Type B pancreatic cell (in vitro differentiated cells): ENCODE measurements around the gene PAQR4. TPM values are rescaled to one million over a fixed set of nuclear protein-coding genes. Genes with fewer than 3 reads are reported as not detected.
"Not testable (repeated sequence)": the region's sequence is repeated elsewhere in the genome, so short reads cannot be mapped to it uniquely, and the experiment has no call there.

Experiments
- DNase-seq: peaks from one replicate; pipeline ENCODE4 v3.0.0; 2021; ENCODE audit warnings: mixed read lengths; ENCODE audit not compliant: unreplicated experiment; ENCODE audit errors: extremely low spot score
- H3K27ac Mint-ChIP-seq: 2 replicates; pipeline ENCODE4 v1.8.0; 2021; ENCODE audit warnings: mild to moderate bottlenecking, mixed read lengths
- H3K27me3 Mint-ChIP-seq: 2 replicates; pipeline ENCODE4 v1.8.0; 2021; ENCODE audit warnings: mixed read lengths
- H3K36me3 Mint-ChIP-seq: 2 replicates; pipeline ENCODE4 v1.8.0; 2021; ENCODE audit warnings: mixed read lengths
- H3K4me1 Mint-ChIP-seq: one replicate; pipeline ENCODE4 v1.8.0; 2021; ENCODE audit warnings: mixed read lengths; ENCODE audit not compliant: unreplicated experiment
- H3K4me3 Mint-ChIP-seq: 2 replicates; pipeline ENCODE4 v1.8.0; 2021; ENCODE audit warnings: mild to moderate bottlenecking, mixed read lengths
- H3K9me3 Mint-ChIP-seq: 2 replicates; pipeline ENCODE4 v1.8.0; 2021; ENCODE audit warnings: mixed read lengths
- CTCF ChIP-seq: fragments of 200-600 bp; sonication (generic); conservative IDR thresholded peaks from 2 replicates; pipeline ENCODE4 v1.5.0; 2021; ENCODE audit warnings: antibody characterized with exemption, mild to moderate bottlenecking
- total RNA-seq: library from RNA; stranded (reverse); gene quantifications from 2 replicates; pipeline ENCODE4 v1.2.1, GENCODE V29; 2021; ENCODE audit warnings: low replicate concordance

Gene PAQR4
- total RNA-seq, 1 donor from 2014 or later, result 23.8 TPM

DNA sequence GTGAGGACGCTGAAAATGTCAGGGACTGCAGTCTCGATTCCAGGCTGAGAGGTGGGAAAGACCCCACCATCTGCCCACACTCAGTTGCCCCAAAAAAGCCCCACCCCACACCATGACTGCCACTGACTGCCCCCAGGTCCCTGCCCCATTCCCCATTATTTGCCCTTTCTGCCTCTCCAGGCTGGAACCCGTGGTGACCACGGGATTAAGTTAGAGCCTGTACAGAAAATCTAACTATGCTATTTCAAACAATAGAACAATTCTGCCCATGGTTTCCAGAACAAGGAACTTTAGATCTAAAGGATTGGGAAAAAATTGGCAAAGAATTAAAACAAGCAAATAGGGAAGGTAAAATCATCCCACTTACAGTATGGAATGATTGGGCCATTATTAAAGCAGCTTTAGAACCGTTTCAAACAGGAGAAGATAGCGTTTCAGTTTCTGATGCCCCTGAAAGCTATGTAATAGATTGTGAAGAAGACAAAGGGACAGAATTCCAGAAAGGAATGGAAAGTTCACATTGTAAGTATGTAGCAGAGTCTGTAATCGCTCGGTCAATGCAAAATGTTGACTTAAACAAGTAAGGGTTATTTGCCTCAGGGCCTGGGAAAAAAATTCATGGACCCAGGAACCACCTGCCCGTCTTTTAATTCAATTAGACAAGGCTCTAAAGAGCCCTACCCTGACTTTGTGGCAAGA is 43.0 kb upstream of the PAQR4 start:
- Mint-ChIP-seq H3K27ac (peak overlapping the region; percentile 33), H3K4me1 (peaks cover 17% of the 10 kb centered on the region), H3K4me3 (no peak overlapping the region), H3K36me3 (peaks cover 15% of the 10 kb centered on the region), H3K9me3 (no peaks in the 10 kb centered on the region), H3K27me3 (no peaks in the 10 kb centered on the region)
- no peak for DNase-seq
- no peak for TF ChIP-seq CTCF

- Mint-ChIP-seq H3K27ac (peak overlapping the region; percentile 48), H3K4me3 (no peak overlapping the region), H3K9me3 (no peaks in the 10 kb centered on the region), H3K36me3 (peaks cover 15% of the 10 kb centered on the region), H3K4me1 (peaks cover 17% of the 10 kb centered on the region), H3K27me3 (no peaks in the 10 kb centered on the region)
- TF ChIP-seq CTCF, result no peak
- DNase-seq, result no peak
These were observed 42.5 kb upstream of the PAQR4 start for GRCh38 chr16:2926650-2926999.

GRCh38 chr16:2927010-2927646 is 42.0 kb upstream of the PAQR4 start:
- peak overlapping the region; percentile 48 for H3K27ac Mint-ChIP-seq

GRCh38 chr16:2928151-2928550 is 41.0 kb upstream of the PAQR4 start:
- not testable (repeated sequence) for H3K27ac Mint-ChIP-seq

More at GRCh38 chr16:2927010-2927646, 42.0 kb upstream of the PAQR4 start:
- TF ChIP-seq CTCF, result peak; percentile 97
- Mint-ChIP-seq H3K4me1 (peaks cover 15% of the 10 kb centered on the region), H3K9me3 (no peaks in the 10 kb centered on the region), H3K27me3 (no peaks in the 10 kb centered on the region), H3K4me3 (no peak overlapping the region), H3K36me3 (peaks cover 11% of the 10 kb centered on the region)
- peak; percentile 85 for DNase-seq

GRCh38 chr16:2928796-2929195 is 40.4 kb upstream of the PAQR4 start:
- H3K27me3 Mint-ChIP-seq, result no peaks in the 10 kb centered on the region
- peaks cover 14% of the 10 kb centered on the region for H3K4me1 Mint-ChIP-seq
- no peaks in the 10 kb centered on the region for H3K36me3 Mint-ChIP-seq
- H3K4me3 Mint-ChIP-seq, result no peak overlapping the region
- H3K9me3 Mint-ChIP-seq, result no peaks in the 10 kb centered on the region
- TF ChIP-seq CTCF, result no peak
- no peak for DNase-seq
- H3K27ac Mint-ChIP-seq, result no peak overlapping the region

More at GRCh38 chr16:2928151-2928550, 41.0 kb upstream of the PAQR4 start:
- not testable (repeated sequence) for DNase-seq, H3K36me3 Mint-ChIP-seq, H3K4me3 Mint-ChIP-seq, H3K9me3 Mint-ChIP-seq, H3K27me3 Mint-ChIP-seq
- H3K4me1 Mint-ChIP-seq, result peaks cover 14% of the 10 kb centered on the region

DNA sequence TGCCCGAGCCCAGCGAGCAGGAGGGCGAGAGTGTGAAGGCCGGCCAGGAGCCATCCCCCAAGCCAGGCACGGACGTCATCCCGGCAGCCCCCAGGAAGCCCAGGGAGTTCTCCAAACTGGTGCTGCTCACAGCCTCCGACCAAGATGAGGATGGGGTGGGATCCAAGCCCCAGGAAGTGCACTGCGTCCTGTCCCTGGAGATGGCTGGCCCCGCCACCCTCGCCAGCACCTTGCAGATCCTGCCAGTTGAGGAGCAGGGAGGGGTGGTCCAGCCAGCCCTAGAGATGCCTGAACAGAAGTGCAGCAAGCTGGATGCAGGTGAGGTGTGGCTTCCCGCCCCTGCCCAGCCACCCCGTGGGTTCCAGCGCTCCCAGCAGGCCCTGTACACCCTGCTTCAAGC is 39.5 kb upstream of the PAQR4 start:
- H3K4me3 Mint-ChIP-seq, result no peak overlapping the region
- H3K9me3 Mint-ChIP-seq, result no peaks in the 10 kb centered on the region

More for the DNA sequence above, 39.5 kb upstream of the PAQR4 start:
- Mint-ChIP-seq H3K27me3 (no peaks in the 10 kb centered on the region), H3K36me3 (no peaks in the 10 kb centered on the region), H3K4me1 (peaks cover 14% of the 10 kb centered on the region), H3K27ac (no peak overlapping the region)
- no peak for TF ChIP-seq CTCF
- DNase-seq, result no peak
